ENCODE measurements around the gene DNMT1.
"Not testable (repeated sequence)": the region's sequence is repeated elsewhere in the genome, so short reads cannot be mapped to it uniquely, and the experiment has no call there.

Gene DNMT1

DNA sequence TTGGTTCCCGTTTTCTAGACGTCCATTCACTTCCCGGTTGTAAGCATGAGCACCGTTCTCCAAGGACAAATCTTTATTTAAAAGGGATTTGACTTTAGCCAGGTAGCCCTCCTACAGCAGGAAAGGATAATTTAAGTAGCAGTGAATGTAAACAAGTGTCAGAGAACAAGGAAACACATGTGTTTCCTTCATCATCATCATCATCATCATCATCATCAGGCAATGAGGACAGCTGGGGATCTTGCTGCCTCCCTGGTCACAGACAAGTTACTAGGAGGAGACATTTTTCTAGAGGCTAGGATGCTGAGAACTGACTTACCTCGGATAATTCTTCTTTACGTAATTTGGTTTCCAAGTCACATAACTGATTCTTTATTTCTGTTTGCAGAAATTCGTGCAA, 14.3 kb downstream of the DNMT1 start:
- Histone ChIP-seq H3K27me3 (ENCODE audit: control insufficient read depth in 1 of 2, insufficient read depth in 2 of 2, low read length in 2 of 2) (no peaks in the 10 kb centered on the region), H3K36me3 (ENCODE audit: insufficient read depth, low read length) (peaks cover 29% of the 10 kb centered on the region), H3K4me3 (ENCODE audit: low read depth in 1 of 2, low read length in 2 of 2) (no peak overlapping the region), H3K4me1 (ENCODE audit: insufficient read depth, low read length) (no peaks in the 10 kb centered on the region), H3K9me3 (ENCODE audit: low read length) (no peaks in the 10 kb centered on the region), H3K9ac (ENCODE audit: low read length) (no peak overlapping the region), H3K27ac (ENCODE audit: low read depth, low read length) (no peak overlapping the region)

DNA sequence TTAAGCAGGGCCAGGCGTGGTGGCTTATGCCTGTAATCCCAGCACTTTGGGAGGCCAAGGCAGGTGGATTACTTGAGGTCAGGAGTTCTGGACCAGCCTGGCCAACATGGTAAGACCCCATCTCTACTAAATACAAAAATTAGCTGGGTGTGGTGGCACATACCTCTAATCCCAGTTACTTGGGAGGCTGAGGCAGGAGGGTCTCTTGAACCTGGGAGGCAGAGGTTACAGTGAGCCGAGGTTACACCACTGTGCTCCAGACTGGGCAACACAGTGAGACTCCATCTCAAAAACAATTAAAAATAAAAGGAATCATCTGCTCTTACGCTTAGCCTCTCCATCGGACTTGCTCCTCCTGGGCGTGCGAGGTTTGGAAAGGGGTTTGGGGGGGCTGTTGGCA, 14.7 kb downstream of the DNMT1 start:
- H3K27me3 ChIP-seq (ENCODE audit: control insufficient read depth in 1 of 2, insufficient read depth in 2 of 2, low read length in 2 of 2); H3K9me3 ChIP-seq (ENCODE audit: low read length); H3K4me1 ChIP-seq (ENCODE audit: insufficient read depth, low read length); H3K4me3 ChIP-seq (ENCODE audit: low read depth in 1 of 2, low read length in 2 of 2); H3K27ac ChIP-seq (ENCODE audit: low read depth, low read length); H3K9ac ChIP-seq (ENCODE audit: low read length): not testable (repeated sequence)
- peaks cover 32% of the 10 kb centered on the region for H3K36me3 ChIP-seq (ENCODE audit: insufficient read depth, low read length)

DNA sequence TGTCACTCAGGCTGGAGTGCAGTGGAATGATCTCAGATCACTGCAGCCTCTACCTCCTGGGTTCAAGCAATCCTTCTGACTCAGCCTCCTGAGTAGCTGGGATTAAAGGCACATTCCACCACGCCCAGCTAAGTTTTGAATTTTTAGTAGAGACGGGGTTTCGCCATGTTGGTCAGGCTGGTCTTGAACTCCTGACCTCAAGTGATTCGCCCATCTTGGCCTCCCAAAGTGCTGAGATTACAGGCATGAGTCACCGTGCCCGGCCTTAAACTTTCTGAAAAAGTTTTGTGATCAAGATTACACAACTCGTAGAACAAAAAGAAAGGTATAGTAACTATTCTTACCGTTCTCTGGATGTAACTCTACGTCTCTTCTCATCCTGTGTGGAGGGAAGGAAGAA, 21.2 kb downstream of the DNMT1 start:
- no peak overlapping the region for H3K27ac ChIP-seq (ENCODE audit: low read depth, low read length)
- H3K9ac ChIP-seq (ENCODE audit: low read length), result no peak overlapping the region
- H3K4me3 ChIP-seq (ENCODE audit: low read depth in 1 of 2, low read length in 2 of 2), result no peak overlapping the region
- H3K9me3 ChIP-seq (ENCODE audit: low read length), result no peaks in the 10 kb centered on the region
- peaks cover 35% of the 10 kb centered on the region for H3K36me3 ChIP-seq (ENCODE audit: insufficient read depth, low read length)
- no peaks in the 10 kb centered on the region for H3K4me1 ChIP-seq (ENCODE audit: insufficient read depth, low read length)
- H3K27me3 ChIP-seq (ENCODE audit: control insufficient read depth in 1 of 2, insufficient read depth in 2 of 2, low read length in 2 of 2), result no peaks in the 10 kb centered on the region

DNA sequence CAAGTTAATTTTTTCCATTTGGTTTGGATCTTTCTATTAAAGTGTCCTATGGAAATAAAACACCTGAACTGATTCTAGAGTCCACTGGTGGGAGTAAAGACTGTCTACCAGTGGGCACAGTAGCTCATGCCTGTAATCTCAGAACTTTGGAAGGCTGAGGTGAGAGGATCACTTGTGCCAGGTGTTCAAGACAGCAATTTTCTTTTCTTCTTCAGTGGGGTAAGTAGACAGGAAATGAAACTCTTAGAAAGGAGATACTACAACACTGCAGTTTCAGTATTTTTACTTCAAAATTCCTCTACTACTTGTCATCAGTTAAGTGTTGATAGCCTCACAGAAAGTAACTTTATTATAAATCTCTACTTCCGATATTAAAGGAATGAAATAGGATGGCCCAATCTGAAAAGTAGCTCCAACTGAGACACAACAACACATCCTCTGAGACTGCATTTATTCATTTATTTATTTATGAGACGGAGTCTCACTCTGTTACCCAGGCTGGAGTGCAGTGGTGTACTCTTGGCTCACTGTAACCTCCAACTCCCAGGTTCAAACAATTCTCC, 26.3 kb downstream of the DNMT1 start:
- Histone ChIP-seq H3K4me1 (ENCODE audit: insufficient read depth, low read length) (no peaks in the 10 kb centered on the region), H3K9ac (ENCODE audit: low read length) (no peak overlapping the region), H3K36me3 (ENCODE audit: insufficient read depth, low read length) (peaks cover 38% of the 10 kb centered on the region), H3K9me3 (ENCODE audit: low read length) (no peaks in the 10 kb centered on the region), H3K27ac (ENCODE audit: low read depth, low read length) (no peak overlapping the region), H3K27me3 (ENCODE audit: control insufficient read depth in 1 of 2, insufficient read depth in 2 of 2, low read length in 2 of 2) (no peaks in the 10 kb centered on the region), H3K4me3 (ENCODE audit: low read depth in 1 of 2, low read length in 2 of 2) (no peak overlapping the region)

DNA sequence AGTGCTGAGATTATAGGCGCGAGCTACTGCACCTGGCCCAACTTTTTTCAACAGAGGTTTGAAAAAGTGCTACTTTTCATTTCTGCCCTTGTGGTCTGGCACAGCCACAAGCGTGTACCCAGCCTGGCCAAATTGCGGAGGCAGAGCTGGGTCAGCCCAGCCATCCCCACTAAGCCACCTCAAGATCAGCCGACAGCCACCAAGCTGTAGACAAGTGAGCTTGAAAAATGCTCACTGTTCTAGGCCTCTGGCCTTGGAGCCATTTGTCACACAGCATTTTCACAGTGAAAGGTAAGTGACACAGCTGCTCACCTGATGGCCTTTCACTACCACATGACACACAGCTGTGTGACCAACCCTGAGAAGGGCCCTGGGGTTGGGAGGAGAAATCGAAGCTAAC, 27.3 kb downstream of the DNMT1 start:
- no peak overlapping the region for H3K4me3 ChIP-seq (ENCODE audit: low read depth in 1 of 2, low read length in 2 of 2)
- no peak overlapping the region for H3K9ac ChIP-seq (ENCODE audit: low read length)
- H3K4me1 ChIP-seq (ENCODE audit: insufficient read depth, low read length), result no peaks in the 10 kb centered on the region
- H3K27me3 ChIP-seq (ENCODE audit: control insufficient read depth in 1 of 2, insufficient read depth in 2 of 2, low read length in 2 of 2), result no peaks in the 10 kb centered on the region
- no peak overlapping the region for H3K27ac ChIP-seq (ENCODE audit: low read depth, low read length)
- peaks cover 37% of the 10 kb centered on the region for H3K36me3 ChIP-seq (ENCODE audit: insufficient read depth, low read length)
- H3K9me3 ChIP-seq (ENCODE audit: low read length), result no peaks in the 10 kb centered on the region

DNA sequence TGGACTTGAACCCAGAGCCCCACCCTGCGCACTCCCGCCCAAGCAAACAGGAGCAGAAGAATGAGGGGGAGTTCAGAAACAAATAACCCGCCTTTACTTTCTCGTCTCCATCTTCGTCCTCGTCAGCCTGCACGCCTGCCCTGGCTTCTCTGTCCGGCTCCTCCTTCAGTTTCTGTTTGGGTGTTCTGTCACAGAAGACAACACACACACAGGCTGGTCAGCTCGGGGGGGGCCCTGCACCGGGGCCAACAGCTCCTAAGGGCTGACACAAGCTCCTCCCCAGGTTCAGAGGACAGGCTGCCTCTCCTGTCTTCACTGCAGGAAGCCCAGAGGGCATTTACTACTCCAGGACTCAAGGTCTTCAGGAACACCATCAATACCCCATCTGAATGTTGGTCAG, 28.3 kb downstream of the DNMT1 start:
- H3K27me3 ChIP-seq (ENCODE audit: control insufficient read depth in 1 of 2, insufficient read depth in 2 of 2, low read length in 2 of 2); H3K27ac ChIP-seq (ENCODE audit: low read depth, low read length); H3K4me3 ChIP-seq (ENCODE audit: low read depth in 1 of 2, low read length in 2 of 2); H3K9me3 ChIP-seq (ENCODE audit: low read length); H3K9ac ChIP-seq (ENCODE audit: low read length); H3K4me1 ChIP-seq (ENCODE audit: insufficient read depth, low read length): not testable (repeated sequence)
- H3K36me3 ChIP-seq (ENCODE audit: insufficient read depth, low read length), result peaks cover 37% of the 10 kb centered on the region

DNA sequence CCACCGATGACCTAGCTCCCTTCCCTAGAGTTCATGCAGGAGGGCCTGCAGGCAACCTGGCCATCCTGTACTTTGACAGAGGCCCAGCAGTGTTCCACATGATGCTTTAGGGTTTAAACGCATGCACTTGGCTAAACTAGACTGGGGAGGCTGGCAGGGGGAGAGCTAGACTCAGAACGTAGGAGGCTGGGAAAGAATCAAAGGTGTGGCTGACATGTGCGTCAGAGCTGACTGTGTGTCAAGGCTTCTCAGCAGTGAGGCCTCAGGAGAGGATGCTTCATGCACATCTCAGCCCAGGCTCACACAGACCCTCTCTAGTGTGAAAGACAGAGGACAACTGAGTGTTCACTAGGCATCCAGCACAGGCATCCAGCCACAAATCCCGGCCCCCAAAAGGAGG, 28.7 kb downstream of the DNMT1 start:
- Histone ChIP-seq H3K4me3 (ENCODE audit: low read depth in 1 of 2, low read length in 2 of 2) (no peak overlapping the region), H3K27me3 (ENCODE audit: control insufficient read depth in 1 of 2, insufficient read depth in 2 of 2, low read length in 2 of 2) (no peaks in the 10 kb centered on the region), H3K27ac (ENCODE audit: low read depth, low read length) (no peak overlapping the region), H3K36me3 (ENCODE audit: insufficient read depth, low read length) (peaks cover 34% of the 10 kb centered on the region), H3K9ac (ENCODE audit: low read length) (no peak overlapping the region), H3K9me3 (ENCODE audit: low read length) (no peaks in the 10 kb centered on the region), H3K4me1 (ENCODE audit: insufficient read depth, low read length) (no peaks in the 10 kb centered on the region)

DNA sequence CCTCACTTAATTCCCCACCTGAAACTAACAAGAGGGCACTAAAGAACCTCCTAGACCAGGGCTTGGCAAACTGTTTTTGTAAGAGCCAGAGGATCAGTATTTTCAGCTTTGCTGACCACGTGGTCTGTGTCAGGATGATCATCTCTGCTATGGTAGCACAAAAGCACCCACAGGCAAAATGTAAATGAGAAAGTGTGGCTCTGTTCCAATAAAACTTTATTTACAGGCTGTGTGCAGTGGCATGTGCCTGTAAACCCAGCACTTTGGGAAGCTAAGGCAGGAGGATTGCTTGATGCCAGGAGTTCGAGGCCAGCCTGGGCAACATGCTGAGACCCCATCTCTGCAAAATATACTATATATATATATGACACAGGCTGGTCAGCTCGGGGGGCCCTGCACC, 31.2 kb downstream of the DNMT1 start:
- peaks cover 50% of the 10 kb centered on the region for H3K36me3 ChIP-seq (ENCODE audit: insufficient read depth, low read length)
- H3K9me3 ChIP-seq (ENCODE audit: low read length), result no peaks in the 10 kb centered on the region
- no peaks in the 10 kb centered on the region for H3K4me1 ChIP-seq (ENCODE audit: insufficient read depth, low read length)

DNA sequence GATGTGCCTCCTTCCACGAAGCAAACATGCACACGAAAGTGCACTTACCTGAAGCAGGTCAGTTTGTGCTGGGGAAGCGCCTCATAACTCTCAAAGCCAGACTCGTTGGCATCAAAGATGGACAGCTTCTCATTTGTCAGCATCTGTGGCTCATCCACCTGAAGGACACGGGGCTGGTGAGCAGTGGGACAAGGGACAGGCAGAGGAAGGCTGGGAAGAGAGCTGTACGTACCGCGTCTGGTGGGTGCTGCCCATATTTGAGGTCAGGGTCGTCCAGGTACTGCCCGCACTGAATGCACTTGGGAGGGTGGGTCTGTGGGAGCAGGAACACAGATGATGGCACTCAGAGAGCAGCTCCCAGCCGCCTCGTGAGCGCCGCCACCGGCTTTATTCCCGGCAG, 35.1 kb downstream of the DNMT1 start:
- Histone ChIP-seq H3K9ac (ENCODE audit: low read length) (no peak overlapping the region), H3K4me3 (ENCODE audit: low read depth in 1 of 2, low read length in 2 of 2) (no peak overlapping the region), H3K27me3 (ENCODE audit: control insufficient read depth in 1 of 2, insufficient read depth in 2 of 2, low read length in 2 of 2) (no peaks in the 10 kb centered on the region), H3K4me1 (ENCODE audit: insufficient read depth, low read length) (no peaks in the 10 kb centered on the region), H3K36me3 (ENCODE audit: insufficient read depth, low read length) (peaks cover 36% of the 10 kb centered on the region), H3K9me3 (ENCODE audit: low read length) (no peaks in the 10 kb centered on the region), H3K27ac (ENCODE audit: low read depth, low read length) (no peak overlapping the region)

More for the DNA sequence above, 31.2 kb downstream of the DNMT1 start:
- Histone ChIP-seq H3K9ac (ENCODE audit: low read length) (no peak overlapping the region), H3K4me3 (ENCODE audit: low read depth in 1 of 2, low read length in 2 of 2) (no peak overlapping the region), H3K27me3 (ENCODE audit: control insufficient read depth in 1 of 2, insufficient read depth in 2 of 2, low read length in 2 of 2) (no peaks in the 10 kb centered on the region), H3K27ac (ENCODE audit: low read depth, low read length) (no peak overlapping the region)

DNA sequence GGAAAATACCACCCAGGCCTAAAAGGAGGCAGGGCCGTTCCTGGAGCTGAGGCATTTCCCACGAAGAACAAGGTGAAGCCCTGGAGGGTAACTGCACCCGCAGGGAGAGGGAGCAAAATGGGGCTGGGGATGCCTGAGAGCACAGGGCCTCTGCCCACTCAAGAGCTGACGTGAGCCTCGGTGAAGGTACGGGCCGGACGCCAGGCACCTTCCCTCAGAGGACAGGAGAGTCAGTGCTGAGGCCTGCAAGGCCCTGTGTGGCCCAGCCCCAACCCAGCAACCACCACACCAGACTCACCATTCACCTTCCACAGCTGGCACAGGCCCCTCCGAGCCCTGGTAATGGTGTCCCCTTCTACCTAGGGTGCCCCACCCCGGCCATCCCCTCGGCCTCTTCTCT, 36.3 kb downstream of the DNMT1 start:
- H3K4me3 ChIP-seq (ENCODE audit: low read depth in 1 of 2, low read length in 2 of 2), result no peak overlapping the region
- H3K27ac ChIP-seq (ENCODE audit: low read depth, low read length), result no peak overlapping the region
- H3K9ac ChIP-seq (ENCODE audit: low read length), result no peak overlapping the region
- H3K27me3 ChIP-seq (ENCODE audit: control insufficient read depth in 1 of 2, insufficient read depth in 2 of 2, low read length in 2 of 2), result no peaks in the 10 kb centered on the region
- H3K9me3 ChIP-seq (ENCODE audit: low read length), result no peaks in the 10 kb centered on the region
- no peaks in the 10 kb centered on the region for H3K4me1 ChIP-seq (ENCODE audit: insufficient read depth, low read length)
- peaks cover 46% of the 10 kb centered on the region for H3K36me3 ChIP-seq (ENCODE audit: insufficient read depth, low read length)

DNA sequence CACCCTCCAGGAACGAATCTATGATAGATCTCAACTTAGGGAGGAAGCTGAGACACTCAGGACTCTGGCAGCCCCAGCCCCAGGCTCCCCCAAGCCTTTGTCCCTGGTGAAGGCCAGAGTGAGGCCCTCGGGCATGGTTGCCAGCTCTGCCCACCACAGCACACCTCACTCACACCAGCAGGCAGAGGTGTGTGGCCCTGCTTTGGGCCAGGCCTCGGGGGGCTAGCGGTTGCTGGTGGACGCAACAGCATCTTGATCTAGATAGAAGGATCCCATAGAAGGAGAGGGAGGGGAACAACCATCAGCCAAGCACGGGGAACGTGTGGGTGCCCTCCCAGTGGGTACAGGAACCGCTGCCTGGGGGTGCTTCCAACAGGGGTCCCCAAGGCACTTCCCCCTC, 36.7 kb downstream of the DNMT1 start:
- H3K36me3 ChIP-seq (ENCODE audit: insufficient read depth, low read length), result peaks cover 42% of the 10 kb centered on the region
- H3K9me3 ChIP-seq (ENCODE audit: low read length), result no peaks in the 10 kb centered on the region
- H3K27me3 ChIP-seq (ENCODE audit: control insufficient read depth in 1 of 2, insufficient read depth in 2 of 2, low read length in 2 of 2), result no peaks in the 10 kb centered on the region
- no peak overlapping the region for H3K9ac ChIP-seq (ENCODE audit: low read length)
- no peak overlapping the region for H3K4me3 ChIP-seq (ENCODE audit: low read depth in 1 of 2, low read length in 2 of 2)
- H3K4me1 ChIP-seq (ENCODE audit: insufficient read depth, low read length), result no peaks in the 10 kb centered on the region
- H3K27ac ChIP-seq (ENCODE audit: low read depth, low read length), result no peak overlapping the region

DNA sequence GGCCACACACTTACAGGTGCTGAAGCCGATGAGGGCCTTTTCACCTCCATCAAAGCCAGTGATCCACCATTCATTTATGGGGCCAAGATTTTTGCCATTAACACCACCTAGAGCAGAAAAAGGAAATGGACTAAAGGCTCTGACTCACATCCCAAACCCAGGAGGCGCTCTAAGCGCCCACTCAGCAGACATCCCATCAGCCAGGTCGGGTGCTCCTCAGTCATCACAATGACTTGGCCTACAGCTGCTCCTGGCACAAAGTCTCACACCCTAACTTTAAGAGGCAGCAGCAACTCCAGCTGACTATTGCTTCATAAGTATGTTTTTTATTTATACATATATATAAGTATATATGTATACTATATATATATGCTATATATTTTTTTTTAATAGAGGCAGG, 38.9 kb downstream of the DNMT1 start:
- Histone ChIP-seq H3K4me1 (ENCODE audit: insufficient read depth, low read length) (no peaks in the 10 kb centered on the region), H3K9ac (ENCODE audit: low read length) (no peak overlapping the region), H3K27me3 (ENCODE audit: control insufficient read depth in 1 of 2, insufficient read depth in 2 of 2, low read length in 2 of 2) (no peaks in the 10 kb centered on the region), H3K27ac (ENCODE audit: low read depth, low read length) (no peak overlapping the region), H3K9me3 (ENCODE audit: low read length) (no peaks in the 10 kb centered on the region), H3K4me3 (ENCODE audit: low read depth in 1 of 2, low read length in 2 of 2) (no peak overlapping the region), H3K36me3 (ENCODE audit: insufficient read depth, low read length) (peaks cover 48% of the 10 kb centered on the region)
